Measurements from ENCODE around the gene ID4.
"Not testable (repeated sequence)": the region's sequence is repeated elsewhere in the genome, so short reads cannot be mapped to it uniquely, and the experiment has no call there.

ID4 gene

GRCh38 chr6:19831358-19831757 is 5.8 kb upstream of the ID4 start:
- DNase-seq (ENCODE audit: low read depth in 3 of 3, low spot score in 1 of 3), result no peak

GRCh38 chr6:19833947-19834346 is 3.2 kb upstream of the ID4 start:
- no peak for DNase-seq (ENCODE audit: low read depth in 3 of 3, low spot score in 1 of 3)

GRCh38 chr6:19834858-19835257 is 2.3 kb upstream of the ID4 start:
- DNase-seq (ENCODE audit: low read depth in 3 of 3, low spot score in 1 of 3), result no peak

- DNase-seq (ENCODE audit: low read depth in 3 of 3, low spot score in 1 of 3), result no peak
These were observed 1.6 kb upstream of the ID4 start for GRCh38 chr6:19835605-19836004.

GRCh38 chr6:19837511-19838441 is 606 bp downstream of the ID4 start:
- no peak for DNase-seq (ENCODE audit: low read depth in 3 of 3, low spot score in 1 of 3)

GRCh38 chr6:19838442-19839236 is 1.5 kb downstream of the ID4 start:
- no peak for DNase-seq (ENCODE audit: low read depth in 3 of 3, low spot score in 1 of 3)

GRCh38 chr6:19839237-19839546 is 2.0 kb downstream of the ID4 start:
- no peak for DNase-seq (ENCODE audit: low read depth in 3 of 3, low spot score in 1 of 3)

GRCh38 chr6:19839788-19840187 is 2.6 kb downstream of the ID4 start:
- DNase-seq (ENCODE audit: low read depth in 3 of 3, low spot score in 1 of 3), result no peak

GRCh38 chr6:19841181-19841580 is 4.0 kb downstream of the ID4 start:
- no peak for DNase-seq (ENCODE audit: low read depth in 3 of 3, low spot score in 1 of 3)

GRCh38 chr6:19842030-19842615 is 5.0 kb downstream of the ID4 start:
- DNase-seq (ENCODE audit: low read depth in 3 of 3, low spot score in 1 of 3), result no peak

GRCh38 chr6:19844689-19845088 is 7.5 kb downstream of the ID4 start:
- DNase-seq (ENCODE audit: low read depth in 3 of 3, low spot score in 1 of 3), result no peak

- no peak for DNase-seq (ENCODE audit: low read depth in 3 of 3, low spot score in 1 of 3)
These were observed 8.3 kb downstream of the ID4 start for GRCh38 chr6:19845266-19846041.

- DNase-seq (ENCODE audit: low read depth in 3 of 3, low spot score in 1 of 3), result no peak
These were observed 11.4 kb downstream of the ID4 start for GRCh38 chr6:19848465-19849029.

- no peak for DNase-seq (ENCODE audit: low read depth in 3 of 3, low spot score in 1 of 3)
These were observed 12.0 kb downstream of the ID4 start for GRCh38 chr6:19849196-19849595.

- no peak for DNase-seq (ENCODE audit: low read depth in 3 of 3, low spot score in 1 of 3)
These were observed 12.6 kb downstream of the ID4 start for GRCh38 chr6:19849755-19850154.

GRCh38 chr6:19851241-19852089 is 14.3 kb downstream of the ID4 start:
- no peak for DNase-seq (ENCODE audit: low read depth in 3 of 3, low spot score in 1 of 3)

GRCh38 chr6:19852090-19852457 is 14.9 kb downstream of the ID4 start:
- DNase-seq (ENCODE audit: low read depth in 3 of 3, low spot score in 1 of 3), result no peak

- DNase-seq (ENCODE audit: low read depth in 3 of 3, low spot score in 1 of 3), result no peak
These were observed 15.8 kb downstream of the ID4 start for GRCh38 chr6:19852927-19853326.

GRCh38 chr6:19854421-19855015 is 17.3 kb downstream of the ID4 start:
- not testable (repeated sequence) for DNase-seq (ENCODE audit: low read depth in 3 of 3, low spot score in 1 of 3)

- no peak for DNase-seq (ENCODE audit: low read depth in 3 of 3, low spot score in 1 of 3)
These were observed 18.4 kb downstream of the ID4 start for GRCh38 chr6:19855536-19855935.

Data from stimulated activated CD4-positive, alpha-beta T cell treated with anti-CD3 and anti-CD28 coated beads, TNF-alpha, amount 100 ng/mL, for 1 hour (primary cell).